ENCODE measurements around the gene MPP3.
"Not testable (repeated sequence)": the region's sequence is repeated elsewhere in the genome, so short reads cannot be mapped to it uniquely, and the experiment has no call there.

Gene MPP3

GRCh38 chr17:43808076-43808475 is 24.9 kb downstream of the MPP3 start:
- no peak for DNase-seq (ENCODE audit: low spot score)

GRCh38 chr17:43805117-43805516 is 27.8 kb downstream of the MPP3 start:
- DNase-seq (ENCODE audit: low spot score), result no peak

- DNase-seq (ENCODE audit: low spot score), result no peak
Observed at GRCh38 chr17:43803758-43804157, 29.2 kb downstream of the MPP3 start.

- DNase-seq (ENCODE audit: low spot score), result no peak
Observed at GRCh38 chr17:43801844-43802243, 31.1 kb downstream of the MPP3 start.

- peak; percentile 51 for DNase-seq (ENCODE audit: low spot score)
Observed at GRCh38 chr17:43800736-43801135, 32.2 kb downstream of the MPP3 start.

GRCh38 chr17:43799047-43799446 is 33.9 kb downstream of the MPP3 start:
- no peak for DNase-seq (ENCODE audit: low spot score)

GRCh38 chr17:43798024-43798423 is 34.9 kb downstream of the MPP3 start:
- not testable (repeated sequence) for DNase-seq (ENCODE audit: low spot score)

GRCh38 chr17:43792668-43793067 is 40.3 kb downstream of the MPP3 start:
- not testable (repeated sequence) for DNase-seq (ENCODE audit: low spot score)

- DNase-seq (ENCODE audit: low spot score), result no peak
Observed at GRCh38 chr17:43791589-43791988, 41.4 kb downstream of the MPP3 start.

- DNase-seq (ENCODE audit: low spot score), result no peak
Observed at GRCh38 chr17:43790311-43790940, 42.5 kb downstream of the MPP3 start.

GRCh38 chr17:43789482-43789881 is 43.5 kb downstream of the MPP3 start:
- no peak for DNase-seq (ENCODE audit: low spot score)

GRCh38 chr17:43788540-43788939 is 44.4 kb downstream of the MPP3 start:
- no peak for DNase-seq (ENCODE audit: low spot score)

GRCh38 chr17:43787728-43788127 is 45.2 kb downstream of the MPP3 start:
- no peak for DNase-seq (ENCODE audit: low spot score)

GRCh38 chr17:43784628-43785101 is 48.3 kb downstream of the MPP3 start:
- DNase-seq (ENCODE audit: low spot score), result no peak

GRCh38 chr17:43784068-43784467 is 48.9 kb downstream of the MPP3 start:
- DNase-seq (ENCODE audit: low spot score), result no peak

GRCh38 chr17:43782913-43783680 is 49.8 kb downstream of the MPP3 start:
- DNase-seq (ENCODE audit: low spot score), result no peak

- DNase-seq (ENCODE audit: low spot score), result no peak
Observed at GRCh38 chr17:43780135-43780534, 52.8 kb downstream of the MPP3 start, which contains the start of gene CFAP97D1. TSS of gene CFAP97D1 (plus strand) at chr17:43780435. CDS start at chr17:43780463, 28 bp downstream.

GRCh38 chr17:43779145-43780125 is 53.5 kb downstream of the MPP3 start:
- no peak for DNase-seq (ENCODE audit: low spot score)

GRCh38 chr17:43778337-43779144 is 54.4 kb downstream of the MPP3 start, which contains the start of gene DUSP3:
TSS of gene DUSP3 (minus strand) at chr17:43778977. CDS start at chr17:43778924, 53 bp downstream.
- DNase-seq (ENCODE audit: low spot score), result peak; percentile 93

GRCh38 chr17:43774304-43775250 is 58.4 kb downstream of the MPP3 start:
- no peak for DNase-seq (ENCODE audit: low spot score)
